Heart right ventricle (tissue), 16 donors: ENCODE data around the gene ADARB2. TPM values are rescaled to one million over a fixed set of nuclear protein-coding genes. Genes with fewer than 3 reads are reported as not detected.

Experiments
- ATAC-seq, 8 donors: fragments of 200-7000 bp; cut with Tn5 transposase; one replicate each; pipeline ENCODE4 v1.9.1; 2020; ENCODE audit warnings: mild to moderate bottlenecking in 8 of 8, moderate library complexity in 8 of 8, moderate number of reproducible peaks in 1 of 8
- DNase-seq, 2 donors: peaks; one replicate each; pipeline ENCODE4 v3.0.0-alpha.2; 2020
- H3K27ac ChIP-seq, 10 donors: fragments of 200-600 bp; sonication (generic) in 2 of 10; one replicate each; pipeline versions ENCODE4 v1.5.0 to v1.8.0; 2020 to 2022; ENCODE audit warnings: mild to moderate bottlenecking in 3 of 10
- H3K27me3 ChIP-seq, 7 donors: fragments of 200-600 bp; one replicate each; pipeline ENCODE4 v1.8.0; 2021 to 2022; ENCODE audit warnings: mild to moderate bottlenecking in 2 of 7
- H3K36me3 ChIP-seq, 9 donors: fragments of 200-600 bp; sonication (generic) in 1 of 9; one replicate each; pipeline versions ENCODE4 v1.5.0 to v1.8.0; 2020 to 2022; ENCODE audit warnings: mild to moderate bottlenecking in 2 of 9
- H3K4me1 ChIP-seq, 9 donors: fragments of 200-600 bp; sonication (generic) in 1 of 9; one replicate each; pipeline versions ENCODE4 v1.5.0 to v1.8.0; 2020 to 2022; ENCODE audit warnings: mild to moderate bottlenecking in 4 of 9
- H3K4me3 ChIP-seq, 10 donors: fragments of 200-600 bp; sonication (generic) in 2 of 10; one replicate each; pipeline versions ENCODE4 v1.5.0 to v1.8.0; 2020 to 2022; ENCODE audit warnings: mild to moderate bottlenecking in 7 of 10, moderate library complexity in 2 of 10
- H3K9me3 ChIP-seq, 11 donors: fragments of 200-600 bp in 10 of 11; sonication (generic) in 2 of 11; one replicate each; pipeline versions ENCODE4 v1.5.0 to v1.8.0; 2013 to 2022; ENCODE audit warnings: mild to moderate bottlenecking in 2 of 11, control low read depth in 1 of 11, moderate library complexity in 1 of 11
- CTCF ChIP-seq, 9 donors: fragments of 200-600 bp; sonication (generic) in 2 of 9; IDR thresholded peaks; one replicate each; pipeline versions ENCODE4 v1.5.0 to v1.8.0; 2021 to 2022; ENCODE audit warnings: antibody characterized with exemption in 9 of 9, mild to moderate bottlenecking in 5 of 9, moderate library complexity in 1 of 9
- WGBS, 2 donors: extraction: QIAGEN DNeasy Blood & Tissue Kit; methylation state at CpG; one replicate each; pipeline ENCODE4 v1.1.7; 2013; ENCODE audit warnings: inconsistent platforms in 1 of 2; 5-methylcytosine and 5-hydroxymethylcytosine counted together
- intact Hi-C, 10 donors: fragments of 100-400 bp; cut with DNase I; formaldehyde crosslinking; loops; one replicate each; pipeline versions ENCODE4 v1.11.1 to v1.14.2; 2022
- polyA plus RNA-seq, 2 donors: library from polyadenylated mRNA; stranded (reverse); fragments of 200-250 nt; gene quantifications; one replicate each; pipeline ENCODE4 v1.2.3, GENCODE V29; 2013
- total RNA-seq, 10 donors: library from RNA; stranded (reverse); fragmentation: NEBNext Ultra II Directional in 3 of 10; extraction: Animal tissue kit (Norgen Biotek cat#: 25700) in 3 of 10; gene quantifications; one replicate each; pipeline versions ENCODE4 v1.2.1 to v1.2.4, GENCODE V29; 2021 to 2023
- donor health status: Arrhythmogenic right ventricular cardiomyopathy.
- donor health status: ischemic (EF 13 %, LVEDD 7.1; RV severe dilation, severe dysfunction).
- donor health status: healthy with polysubstance abuse.
- donor health status: DM: no; HTN: yes; CAD: no.
- donor health status: DM: no; HTN: no; CAD: no.
- donor health status: ischemic (EF 25% LVEDD 6.9; RV normal size, moderate dysfunction).
- donor health status: ischemic (EF 25% LVEDD 5.7; RV mildly dilated, moderate dysfunction).
- donor health status: healthy.
- donor health status: DM: yes; HTN: yes; CAD: no.
- donor health status: Ischemic cardiomyopathy.
- donor health status: ischemic (EF 35%, LVEDD 5.7; RV mildly dilated, moderate dysfunction).
- donor health status: nonischemic (EF 11% LVEDD 7.7; RV severe dilation, severe dysfunction).
- donor health status: DM: yes; HTN: yes; CAD: no.
- donor health status: PGD.
- donor health status: ischemic (EF 29% LVEDD 5.4; RV normal size, mild dysfunction).
- donor health status: nonischemic (EF 23%, LVEDD 6.1; RV moderate dilation, normal function).

Gene ADARB2
- total and polyA plus RNA-seq, 12 donors, result 0.08 to 0.47 (median 0.17) TPM; not detected in 2

DNA sequence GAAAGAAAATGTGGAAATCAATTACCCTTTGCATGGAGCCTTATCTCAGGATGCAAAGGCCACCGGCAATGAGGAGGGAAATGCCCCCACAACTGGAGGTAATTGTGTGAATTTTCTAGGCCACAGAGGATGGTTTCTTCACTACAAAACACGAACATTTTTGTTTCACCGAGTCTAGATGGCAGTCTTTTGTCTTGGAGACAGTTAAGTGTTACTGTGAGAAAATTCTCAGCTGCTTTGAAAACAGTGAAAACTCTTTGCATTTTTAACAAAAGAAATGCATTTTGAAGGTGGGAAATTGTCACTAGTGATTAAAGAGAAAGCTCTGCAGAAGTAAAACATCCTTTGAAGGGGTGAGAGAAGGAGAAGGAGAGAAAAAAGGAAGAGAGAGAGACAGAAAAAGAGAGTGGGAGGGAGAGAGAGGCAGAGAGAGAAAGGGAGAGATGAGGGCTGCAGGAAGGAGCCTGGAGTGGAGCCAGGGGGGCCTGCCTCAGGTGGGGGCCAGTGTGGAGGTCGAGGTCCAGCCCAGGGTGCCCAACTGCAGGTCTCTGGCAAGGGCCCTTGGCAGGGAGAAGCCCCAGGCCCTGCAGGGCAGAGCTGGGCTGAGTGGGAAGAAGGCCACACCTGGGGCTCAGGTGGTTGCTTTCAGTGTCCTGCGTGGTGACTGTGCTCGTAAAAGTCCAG lies 261.4 kb downstream of the ADARB2 start:
- no peaks in the 10 kb centered on the region for H3K9me3 ChIP-seq
- H3K36me3 ChIP-seq, result no peaks in the 10 kb centered on the region
- 27 to 28% methylated on average over 6 of the region's 6 CpGs for WGBS, 2 donors
- H3K27me3 ChIP-seq, result peaks cover 0 to 41% (median 19%) of the 10 kb centered on the region in 7 donors
- ATAC-seq (no peak), DNase-seq (no peak)
- no peak overlapping the region for H3K4me3 ChIP-seq
- H3K27ac ChIP-seq, result no peak overlapping the region
- no peaks in the 10 kb centered on the region for H3K4me1 ChIP-seq
- intact Hi-C loops, result no loop called here
- TF ChIP-seq CTCF (IDR thresholded peaks at IDR 0.05), result no peak

GRCh38 chr10:1475098-1475591 lies 262.2 kb downstream of the ADARB2 start:
- peaks cover 0 to 41% (median 16%) of the 10 kb centered on the region in 7 donors for H3K27me3 ChIP-seq
- no peak for TF ChIP-seq CTCF (IDR thresholded peaks at IDR 0.05)
- ATAC-seq (no peak), DNase-seq (no peak)
- no peaks in the 10 kb centered on the region for H3K4me1 ChIP-seq
- no peak overlapping the region for H3K27ac ChIP-seq
- intact Hi-C loops, result no loop called here
- 21 to 29% methylated on average over 16 of the region's 16 CpGs for WGBS, 2 donors
- no peaks in the 10 kb centered on the region for H3K9me3 ChIP-seq
- no peak overlapping the region for H3K4me3 ChIP-seq
- H3K36me3 ChIP-seq, result no peaks in the 10 kb centered on the region

DNA sequence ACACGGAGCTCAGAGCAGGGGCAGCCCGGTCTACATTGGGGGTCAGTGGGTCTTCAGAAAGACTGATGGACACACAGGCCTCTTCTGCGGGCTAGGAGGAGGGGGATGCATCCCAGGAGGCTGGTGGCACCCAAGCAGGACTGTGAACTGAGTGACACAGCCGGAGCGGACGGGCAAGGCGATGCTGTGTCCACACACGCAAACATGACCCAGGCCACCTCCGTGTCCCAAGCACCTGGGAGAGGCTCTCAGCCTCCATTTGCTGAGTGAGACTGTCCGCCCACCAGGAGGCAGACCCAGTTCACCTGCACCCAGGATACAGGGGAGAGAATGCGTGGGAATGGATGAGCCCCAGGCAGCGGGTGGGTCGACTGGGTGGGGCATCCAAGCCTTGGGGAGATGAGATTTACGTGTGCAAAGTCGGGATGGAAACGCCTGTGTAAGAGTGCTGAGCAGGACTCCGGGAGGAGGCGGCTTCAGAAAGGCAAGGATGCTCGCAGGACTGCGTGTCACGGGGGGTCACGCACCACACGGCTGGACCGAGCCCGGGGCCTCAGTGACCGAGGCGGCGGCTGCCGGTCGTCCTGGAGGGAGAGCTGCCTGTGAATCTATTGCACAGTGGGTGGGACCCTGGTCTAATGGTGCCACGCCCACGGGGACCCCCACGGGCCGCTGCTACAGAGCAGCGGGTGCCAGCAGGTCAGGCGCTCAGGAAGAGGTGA lies 262.8 kb downstream of the ADARB2 start:
- Histone ChIP-seq H3K27me3 (peaks cover 0 to 41% (median 16%) of the 10 kb centered on the region in 7 donors), H3K9me3 (no peaks in the 10 kb centered on the region), H3K36me3 (no peaks in the 10 kb centered on the region), H3K27ac (no peak overlapping the region), H3K4me1 (no peaks in the 10 kb centered on the region), H3K4me3 (no peak overlapping the region)
- intact Hi-C loops, result no loop called here
- DNase-seq (no peak), ATAC-seq (no peak)
- WGBS, 2 donors, result 66 to 72% methylated on average over 36 of the region's 36 CpGs
- no peak for TF ChIP-seq CTCF (IDR thresholded peaks at IDR 0.05)

DNA sequence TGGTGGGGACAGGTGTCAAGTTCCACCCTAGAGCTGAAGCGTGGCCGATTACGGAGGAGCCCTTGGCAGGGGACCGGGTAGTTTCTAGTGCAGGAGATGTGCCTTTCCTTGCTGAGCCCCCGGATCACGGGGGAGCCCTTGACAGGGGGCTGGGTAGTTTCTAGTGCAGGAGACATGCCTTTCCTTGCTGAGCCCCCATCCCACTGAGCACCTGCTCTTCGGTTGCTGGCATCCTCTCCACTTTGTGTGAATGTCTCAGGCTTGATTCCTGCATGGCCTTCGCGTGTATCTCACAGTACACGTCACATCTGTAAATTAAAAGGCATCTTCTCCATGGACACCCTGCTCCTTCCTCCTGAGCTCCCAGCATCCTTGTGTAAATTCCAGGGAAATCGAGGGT lies 263.5 kb downstream of the ADARB2 start:
- H3K27ac ChIP-seq, result no peak overlapping the region
- ATAC-seq (no peak), DNase-seq (no peak)
- H3K4me3 ChIP-seq, result no peak overlapping the region
- H3K4me1 ChIP-seq, result no peaks in the 10 kb centered on the region
- 73 to 77% methylated on average over 11 of the region's 11 CpGs for WGBS, 2 donors
- H3K36me3 ChIP-seq, result no peaks in the 10 kb centered on the region
- no peaks in the 10 kb centered on the region for H3K9me3 ChIP-seq
- peaks cover 0 to 38% (median 16%) of the 10 kb centered on the region in 7 donors for H3K27me3 ChIP-seq
- TF ChIP-seq CTCF (IDR thresholded peaks at IDR 0.05), result no peak
- intact Hi-C loops, result no loop called here
